ENCODE measurements around the gene PLEKHN1. TPM values are rescaled to one million over a fixed set of nuclear protein-coding genes. Genes with fewer than 3 reads are reported as not detected.

The PLEKHN1 gene
- total and polyA plus RNA-seq, 2 donors (not counting 3 experiments of a cell fraction or from before 2014, with no cell fraction given), result 0.29 to 0.88 TPM

GRCh38 chr1:925561-926421, 40.5 kb upstream of the PLEKHN1 start:
- Histone ChIP-seq H4K20me1 (replicated peaks; ENCODE audit: control insufficient read depth, extremely low read depth, insufficient read depth, low read length) (no peaks in the 10 kb centered on the region), H2AFZ (ENCODE audit: low read depth, low read length) (no peak overlapping the region), H3K4me1 (ENCODE audit: control insufficient read depth, extremely low read depth, insufficient read depth, low read length) (no peaks in the 10 kb centered on the region), H3K4me2 (ENCODE audit: insufficient read depth, low read length) (no peak overlapping the region), H3K27ac (ENCODE audit: insufficient read depth, low read depth, low read length) (no peak overlapping the region), H3K9me1 (replicated peaks; ENCODE audit: control insufficient read depth, extremely low read depth, insufficient read depth, low read length) (no peaks in the 10 kb centered on the region), H3K9me3 (replicated peaks; ENCODE audit: control insufficient read depth, insufficient read depth, low read length) (no peaks in the 10 kb centered on the region), H3K36me3 (ENCODE audit: control insufficient read depth in 2 of 2, extremely low read depth in 1 of 2, insufficient read depth in 2 of 2, low read length in 2 of 2) (no peaks in the 10 kb centered on the region), H3K4me3 (replicated peaks in 1 of 3; ENCODE audit: insufficient read depth in 1 of 3, low read depth in 1 of 3, low read length in 3 of 3) (no peak overlapping the region), H3K79me2 (ENCODE audit: control insufficient read depth, insufficient read depth, low read length) (no peaks in the 10 kb centered on the region), H3K27me3 (ENCODE audit: control insufficient read depth in 2 of 2, insufficient read depth in 2 of 2, low read length in 2 of 2) (peaks cover 17 to 27% of the 10 kb centered on the region in 2 experiments), H3K9ac (replicated peaks; ENCODE audit: extremely low read depth, insufficient read depth, low read length) (no peak overlapping the region)
- TF ChIP-seq CTCF (IDR thresholded peaks at IDR 0.05; ENCODE audit: extremely low read depth in 1 of 2, insufficient read depth in 1 of 2, low read depth in 1 of 2, low read length in 2 of 2) (no peak), EZH2 (IDR thresholded peaks at IDR 0.05; ENCODE audit: borderline replicate concordance, low read depth, low read length, severe bottlenecking) (peak; percentile 98)
- POLR2A ChIA-PET, result no interaction called here
- BruUV-seq (replicated peaks), result no TSS peak
- dilution Hi-C loops (cut with MboI; ENCODE audit: extremely low pct_ligation_motif_present, low sequenced_read_pairs) (no loop called here), intact Hi-C loops (cut with micrococcal nuclease) (no loop called here)
- FAIRE-seq, result no peak
- CTCF ChIA-PET, result interaction anchor here (1.4 kb wide), 1 partner anchor 13 kb away, joined by 8 read pairs; no protein-coding TSS in a partner anchor
- DNase-seq (ENCODE audit: low read depth, low spot score), result no peak

GRCh38 chr1:927234-927633, 39.0 kb upstream of the PLEKHN1 start:
- Histone ChIP-seq H3K4me2 (ENCODE audit: insufficient read depth, low read length) (no peak overlapping the region), H3K4me3 (replicated peaks in 1 of 3; ENCODE audit: insufficient read depth in 1 of 3, low read depth in 1 of 3, low read length in 3 of 3) (no peak overlapping the region), H3K27ac (ENCODE audit: insufficient read depth, low read depth, low read length) (no peak overlapping the region), H2AFZ (ENCODE audit: low read depth, low read length) (no peak overlapping the region), H3K9ac (replicated peaks; ENCODE audit: extremely low read depth, insufficient read depth, low read length) (no peak overlapping the region), H3K9me1 (replicated peaks; ENCODE audit: control insufficient read depth, extremely low read depth, insufficient read depth, low read length) (no peaks in the 10 kb centered on the region), H3K4me1 (ENCODE audit: control insufficient read depth, extremely low read depth, insufficient read depth, low read length) (no peaks in the 10 kb centered on the region), H3K9me3 (replicated peaks; ENCODE audit: control insufficient read depth, insufficient read depth, low read length) (no peaks in the 10 kb centered on the region), H3K79me2 (ENCODE audit: control insufficient read depth, insufficient read depth, low read length) (no peaks in the 10 kb centered on the region), H3K27me3 (ENCODE audit: control insufficient read depth in 2 of 2, insufficient read depth in 2 of 2, low read length in 2 of 2) (peaks cover 17 to 27% of the 10 kb centered on the region in 2 experiments), H3K36me3 (ENCODE audit: control insufficient read depth in 2 of 2, extremely low read depth in 1 of 2, insufficient read depth in 2 of 2, low read length in 2 of 2) (no peaks in the 10 kb centered on the region), H4K20me1 (replicated peaks; ENCODE audit: control insufficient read depth, extremely low read depth, insufficient read depth, low read length) (no peaks in the 10 kb centered on the region)
- intact Hi-C loops (cut with micrococcal nuclease), result no loop called here
- POLR2A ChIA-PET, result no interaction called here
- DNase-seq (ENCODE audit: low read depth, low spot score), result no peak
- TF ChIP-seq POLR2A (IDR thresholded peaks at IDR 0.05; ENCODE audit: low read depth, low read length) (no peak), JUN (IDR thresholded peaks at IDR 0.05; ENCODE audit: borderline replicate concordance, insufficient read depth, insufficient read length, low read depth) (no peak), POLR2AphosphoS5 (IDR thresholded peaks at IDR 0.05; ENCODE audit: insufficient read depth, low read depth, low read length) (no peak), CTCF (IDR thresholded peaks at IDR 0.05; ENCODE audit: extremely low read depth in 1 of 2, insufficient read depth in 1 of 2, low read depth in 1 of 2, low read length in 2 of 2) (no peak), GATA2 (IDR thresholded peaks at IDR 0.05; ENCODE audit: insufficient read depth, insufficient read length, low read depth, low read length) (no peak), MYC (IDR thresholded peaks at IDR 0.05; ENCODE audit: low read depth, low read length) (no peak), EZH2 (IDR thresholded peaks at IDR 0.05; ENCODE audit: borderline replicate concordance, low read depth, low read length, severe bottlenecking) (no peak), MAX (IDR thresholded peaks at IDR 0.05; ENCODE audit: insufficient read depth, insufficient read length) (no peak)
- FAIRE-seq, result no peak
- dilution Hi-C loops (cut with MboI; ENCODE audit: extremely low pct_ligation_motif_present, low sequenced_read_pairs), result no loop called here
- CTCF ChIA-PET, result no interaction called here
- BruUV-seq (replicated peaks), result no TSS peak

Measured in endothelial cell of umbilical vein (primary cell).